ENCODE measurements around the gene PAN3. TPM values are rescaled to one million over a fixed set of nuclear protein-coding genes. Genes with fewer than 3 reads are reported as not detected.

PAN3 gene
- total RNA-seq, 2 experiments from 2014 or later = 30.9 to 32.9 TPM

DNA sequence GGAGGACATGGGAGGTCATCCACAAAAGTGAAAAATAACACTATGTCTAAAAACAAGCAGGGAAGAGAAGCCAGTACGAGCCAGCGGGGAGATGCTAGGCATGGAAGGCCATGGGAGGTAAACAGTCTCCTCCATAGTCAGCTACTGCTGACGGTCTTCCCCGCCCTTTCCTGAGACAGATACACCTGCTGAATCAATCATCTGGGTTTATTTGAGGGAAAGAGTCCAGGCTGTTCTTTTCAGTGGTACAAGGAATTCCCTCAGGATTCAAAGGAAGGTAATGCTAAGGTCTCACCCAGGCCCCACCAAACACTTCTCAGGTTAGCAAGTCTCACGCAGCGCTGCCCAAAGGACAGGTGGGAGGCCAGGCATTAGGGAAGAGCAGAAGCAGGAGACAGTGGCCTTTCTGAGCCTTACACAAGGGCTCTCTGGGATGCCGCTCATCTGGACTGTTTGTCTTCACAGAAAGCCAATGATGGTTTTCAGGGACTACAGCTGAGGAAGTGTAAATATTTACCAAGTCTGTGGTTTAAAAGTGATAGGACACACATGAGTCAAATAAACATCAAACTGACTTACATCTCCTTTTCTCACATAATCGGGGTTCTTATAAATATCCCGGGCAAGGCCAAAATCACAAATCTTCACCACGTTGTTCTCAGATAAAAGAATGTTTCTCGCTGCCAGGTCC, 182.7 kb downstream of the PAN3 start:
- ChIA-PET CTCF (interaction anchor here (0.6 to 0.8 kb wide), 2 partner anchors 103 to 324 kb away, joined by 3 read pairs; no protein-coding TSS in a partner anchor), POLR2A (interaction anchor here (0.9 kb wide), 1 partner anchor 318 kb away, joined by 3 read pairs; no protein-coding TSS in a partner anchor)
- H3K4me1 Mint-ChIP-seq (ENCODE audit: low read depth) = peaks cover 4% of the 10 kb centered on the region
- H3K27ac Mint-ChIP-seq = no peak overlapping the region
- DNase-seq = no peak
- no peaks in the 10 kb centered on the region for H3K9me3 Mint-ChIP-seq
- no peak overlapping the region for H3K4me3 Mint-ChIP-seq
- intact Hi-C loops (cut with micrococcal nuclease) = loop anchor here (5.0 kb wide), 2 partner anchors 316 to 476 kb away; no protein-coding TSS in a partner anchor
- H3K27me3 Mint-ChIP-seq = no peaks in the 10 kb centered on the region
- TF ChIP-seq, protein P1, sequence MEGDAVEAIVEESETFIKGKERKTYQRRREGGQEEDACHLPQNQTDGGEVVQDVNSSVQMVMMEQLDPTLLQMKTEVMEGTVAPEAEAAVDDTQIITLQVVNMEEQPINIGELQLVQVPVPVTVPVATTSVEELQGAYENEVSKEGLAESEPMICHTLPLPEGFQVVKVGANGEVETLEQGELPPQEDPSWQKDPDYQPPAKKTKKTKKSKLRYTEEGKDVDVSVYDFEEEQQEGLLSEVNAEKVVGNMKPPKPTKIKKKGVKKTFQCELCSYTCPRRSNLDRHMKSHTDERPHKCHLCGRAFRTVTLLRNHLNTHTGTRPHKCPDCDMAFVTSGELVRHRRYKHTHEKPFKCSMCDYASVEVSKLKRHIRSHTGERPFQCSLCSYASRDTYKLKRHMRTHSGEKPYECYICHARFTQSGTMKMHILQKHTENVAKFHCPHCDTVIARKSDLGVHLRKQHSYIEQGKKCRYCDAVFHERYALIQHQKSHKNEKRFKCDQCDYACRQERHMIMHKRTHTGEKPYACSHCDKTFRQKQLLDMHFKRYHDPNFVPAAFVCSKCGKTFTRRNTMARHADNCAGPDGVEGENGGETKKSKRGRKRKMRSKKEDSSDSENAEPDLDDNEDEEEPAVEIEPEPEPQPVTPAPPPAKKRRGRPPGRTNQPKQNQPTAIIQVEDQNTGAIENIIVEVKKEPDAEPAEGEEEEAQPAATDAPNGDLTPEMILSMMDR (IDR thresholded peaks at IDR 0.05) = no peak
- ATAC-seq = no peak
- H3K36me3 Mint-ChIP-seq (ENCODE audit: low read depth) = no peaks in the 10 kb centered on the region

DNA sequence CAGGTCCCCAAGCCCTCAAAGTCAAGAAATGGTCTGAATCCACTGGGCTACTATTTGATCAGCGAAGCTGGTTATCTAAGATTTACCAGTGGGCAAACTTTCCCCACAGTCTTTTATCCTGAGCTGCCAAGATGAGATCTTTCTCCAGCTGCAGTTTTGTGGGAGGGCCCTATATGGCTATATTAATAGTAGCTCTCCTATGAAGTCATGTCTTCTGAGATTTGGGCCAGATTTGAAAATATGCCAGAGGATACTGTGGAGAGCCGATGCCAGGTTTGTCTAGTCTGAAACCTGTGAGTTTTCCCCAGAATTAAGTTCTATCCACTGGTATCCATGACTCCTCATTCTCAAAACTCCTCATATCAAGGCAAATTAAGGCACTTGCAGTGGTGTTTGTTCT, 183.4 kb downstream of the PAN3 start:
- intact Hi-C loops (cut with micrococcal nuclease) = loop anchor here (5.0 kb wide), 2 partner anchors 316 to 476 kb away; no protein-coding TSS in a partner anchor
- ChIA-PET POLR2A (no interaction called here), CTCF (interaction anchor here (0.6 to 0.8 kb wide), 2 partner anchors 103 to 323 kb away, joined by 3 read pairs; no protein-coding TSS in a partner anchor)
- ATAC-seq = no peak
- Mint-ChIP-seq H3K4me3 (no peak overlapping the region), H3K27me3 (no peaks in the 10 kb centered on the region), H3K4me1 (ENCODE audit: low read depth) (peaks cover 4% of the 10 kb centered on the region), H3K9me3 (no peaks in the 10 kb centered on the region), H3K27ac (no peak overlapping the region), H3K36me3 (ENCODE audit: low read depth) (no peaks in the 10 kb centered on the region)
- TF ChIP-seq, protein P1 (IDR thresholded peaks at IDR 0.05) = no peak
- DNase-seq = no peak

DNA sequence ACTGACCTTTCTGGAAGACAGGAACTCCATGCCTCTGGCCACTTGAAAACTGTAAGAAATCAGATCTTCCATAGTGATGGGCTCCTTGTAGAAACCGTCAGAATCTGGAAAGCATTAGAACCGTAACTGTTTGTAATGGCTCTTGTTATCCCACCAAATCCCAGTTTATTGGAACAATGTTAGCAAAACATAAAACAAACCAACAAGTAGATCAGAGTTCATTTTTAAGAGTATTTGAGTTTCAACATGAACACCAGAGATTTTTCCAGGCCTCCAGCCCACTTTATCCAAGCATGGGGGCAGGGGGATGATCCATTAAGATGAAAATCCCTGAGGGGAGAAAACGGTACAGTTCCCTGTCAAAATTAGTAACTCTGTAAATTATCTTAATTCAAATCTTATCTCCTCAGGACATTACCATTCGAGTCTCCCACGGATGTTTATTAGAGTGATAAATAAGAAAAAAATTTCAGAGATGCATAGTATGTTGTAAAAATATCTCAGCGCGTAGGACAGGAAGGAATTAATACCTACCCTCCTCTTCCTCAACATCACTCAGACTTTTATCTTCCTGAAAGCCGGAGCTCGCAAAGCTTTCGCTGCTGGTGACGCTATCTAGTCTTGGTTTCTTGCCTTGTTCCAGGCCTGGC, 184.0 kb downstream of the PAN3 start:
- no peaks in the 10 kb centered on the region for H3K27me3 Mint-ChIP-seq
- no peak for DNase-seq
- H3K36me3 Mint-ChIP-seq (ENCODE audit: low read depth) = no peaks in the 10 kb centered on the region
- CTCF ChIA-PET = no interaction called here
- intact Hi-C loops (cut with micrococcal nuclease) = loop anchor here (5.0 kb wide), 2 partner anchors 315 to 475 kb away; no protein-coding TSS in a partner anchor
- POLR2A ChIA-PET = no interaction called here
- H3K27ac Mint-ChIP-seq = no peak overlapping the region
- TF ChIP-seq, protein P1 (IDR thresholded peaks at IDR 0.05) = no peak
- no peak for ATAC-seq
- no peak overlapping the region for H3K4me3 Mint-ChIP-seq
- H3K9me3 Mint-ChIP-seq = no peaks in the 10 kb centered on the region
- H3K4me1 Mint-ChIP-seq (ENCODE audit: low read depth) = peaks cover 4% of the 10 kb centered on the region

DNA sequence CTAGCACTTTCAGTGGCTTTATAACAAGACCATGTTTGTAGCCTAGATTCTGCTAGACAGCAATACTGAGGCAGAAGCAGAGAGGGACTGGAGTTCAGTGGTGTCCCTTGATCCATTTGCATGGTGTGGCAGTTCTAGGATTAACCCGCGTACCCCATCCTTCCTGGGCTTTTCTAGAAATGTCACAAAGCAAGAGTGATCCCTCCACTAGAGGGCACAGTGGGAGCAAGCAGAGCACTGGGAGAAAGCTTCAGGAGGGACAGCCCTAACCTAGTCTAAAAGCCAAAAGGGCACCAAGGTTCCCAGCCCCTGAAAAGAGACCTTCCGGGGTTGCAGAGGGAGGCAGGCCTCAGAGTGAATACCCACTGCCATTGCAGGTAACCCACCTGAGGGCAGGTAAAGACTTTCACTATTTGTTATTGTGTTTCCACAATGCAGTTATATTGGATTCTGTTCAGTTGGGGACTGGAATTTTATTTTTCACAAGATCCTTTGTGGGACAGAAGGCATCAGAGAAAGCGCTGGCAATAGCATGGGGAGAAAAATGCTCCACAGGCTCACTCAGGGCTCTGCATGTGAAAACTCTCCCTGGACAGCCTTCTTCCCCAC, 185.9 kb downstream of the PAN3 start:
- ATAC-seq = peak; percentile 87
- intact Hi-C loops (cut with micrococcal nuclease) = loop anchor here (5.0 kb wide), 2 partner anchors 313 to 473 kb away; no protein-coding TSS in a partner anchor
- Mint-ChIP-seq H3K36me3 (ENCODE audit: low read depth) (no peaks in the 10 kb centered on the region), H3K27me3 (no peaks in the 10 kb centered on the region), H3K4me3 (no peak overlapping the region), H3K9me3 (no peaks in the 10 kb centered on the region), H3K4me1 (ENCODE audit: low read depth) (peaks cover 4% of the 10 kb centered on the region), H3K27ac (no peak overlapping the region)
- POLR2A ChIA-PET = no interaction called here
- peak; percentile 73 for DNase-seq
- CTCF ChIA-PET = interaction anchor here (0.8 to 3.2 kb wide), 15 partner anchors 9 to 472 kb away, joined by 3 to 21 read pairs (median 4); no protein-coding TSS in a partner anchor
- TF ChIP-seq, protein P1 (IDR thresholded peaks at IDR 0.05) = peak; percentile 75

Measured in activated CD8-positive, alpha-beta T cell treated with anti-CD3 and anti-CD28 coated beads for 36 hours (primary cell).